CD4-positive, alpha-beta T cell treated with Interleukin-12 subunit alpha and Interleukin-12 subunit beta, for 1 hour (primary cell): ENCODE measurements around the gene ADAMTSL3.

ENCODE experiments used
- DNase-seq: peaks from one replicate; pipeline ENCODE4 v3.0.0-alpha.2; 2020

Gene ADAMTSL3

DNA sequence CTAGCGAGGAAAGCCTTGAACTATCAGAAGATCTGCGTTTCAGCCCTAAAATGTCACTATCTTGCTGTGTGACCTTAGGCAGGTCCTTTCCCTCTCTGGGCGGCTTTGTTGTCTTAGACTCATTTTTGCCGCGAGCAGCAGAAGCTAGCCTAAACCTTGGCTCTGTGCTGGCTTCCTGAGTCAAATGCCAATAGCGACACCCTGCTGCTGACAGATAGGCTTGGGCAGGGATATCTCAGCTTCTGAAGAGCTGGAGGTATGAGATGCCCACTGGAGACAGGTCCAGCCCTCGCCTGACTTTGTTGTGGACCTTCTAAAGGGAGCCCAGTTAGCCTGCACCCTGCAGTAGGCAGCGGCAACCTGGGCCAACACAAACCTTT is 1.3 kb downstream of the ADAMTSL3 start:
- no peak for DNase-seq

DNA sequence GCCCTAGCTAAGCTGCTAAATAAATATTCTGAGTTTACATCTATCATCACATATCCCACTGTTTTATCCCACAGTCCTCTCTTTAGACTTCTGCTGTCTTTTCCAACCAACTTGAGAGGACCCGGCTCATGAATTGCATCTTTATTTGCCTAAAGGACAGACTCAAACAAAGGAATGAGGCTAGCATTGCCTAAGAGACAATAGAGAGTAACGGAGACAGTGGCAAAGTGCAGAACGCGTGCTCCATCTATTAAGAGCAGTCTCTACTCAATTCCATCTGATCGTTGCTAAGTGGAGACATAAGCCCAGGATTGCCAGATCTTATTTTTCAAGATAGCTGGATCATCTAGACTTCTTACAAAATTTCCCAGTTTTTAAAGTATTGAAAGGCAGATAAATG is 2.3 kb downstream of the ADAMTSL3 start:
- DNase-seq, result no peak

DNA sequence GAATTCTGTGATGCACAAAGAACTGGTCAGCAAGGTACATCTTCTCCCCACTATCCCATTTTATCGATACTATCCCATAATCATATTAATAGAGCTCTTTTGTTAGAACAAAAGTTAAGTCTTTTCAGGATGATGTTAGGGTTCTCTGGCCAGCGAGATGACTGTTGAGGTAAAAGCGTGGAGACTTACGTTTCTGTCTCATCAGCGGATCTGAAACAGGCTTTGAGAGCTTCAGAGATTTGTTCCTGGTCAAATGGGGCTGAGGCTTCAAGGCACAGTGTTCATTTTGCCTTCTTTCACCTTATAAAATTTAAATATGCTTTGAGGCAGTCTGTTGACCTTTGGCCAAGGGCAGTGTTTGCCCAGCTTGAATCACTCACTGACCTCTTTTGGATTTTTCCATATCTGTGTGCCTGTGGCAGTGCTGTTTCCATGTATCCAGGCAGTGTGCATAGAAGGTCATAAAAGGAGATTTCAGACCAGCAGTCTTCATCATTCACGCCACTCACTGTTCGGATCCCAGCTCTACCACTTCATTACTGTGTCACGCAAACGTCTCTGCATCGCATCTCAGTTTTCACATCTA is 3.1 kb downstream of the ADAMTSL3 start:
- no peak for DNase-seq

DNA sequence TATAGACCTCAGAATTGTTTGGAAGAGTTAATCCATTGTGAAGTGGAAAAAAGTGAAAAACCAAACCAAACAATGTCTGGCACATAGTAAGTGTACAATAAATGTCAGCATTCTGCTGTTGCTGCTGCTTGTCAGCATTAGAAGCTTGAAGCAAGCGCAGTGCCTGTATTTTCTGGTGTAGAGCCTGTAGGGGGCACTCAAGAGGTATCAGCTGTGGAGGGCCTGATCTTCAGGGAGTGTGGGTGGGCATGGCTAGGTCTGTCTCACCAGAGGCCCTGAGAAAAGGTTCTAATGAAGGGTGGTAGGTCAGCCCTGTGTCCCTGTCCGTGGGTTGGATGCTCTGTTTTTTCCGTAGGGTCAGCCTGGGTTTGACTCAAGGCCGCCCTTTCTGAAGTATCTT is 3.6 kb downstream of the ADAMTSL3 start:
- DNase-seq, result no peak

DNA sequence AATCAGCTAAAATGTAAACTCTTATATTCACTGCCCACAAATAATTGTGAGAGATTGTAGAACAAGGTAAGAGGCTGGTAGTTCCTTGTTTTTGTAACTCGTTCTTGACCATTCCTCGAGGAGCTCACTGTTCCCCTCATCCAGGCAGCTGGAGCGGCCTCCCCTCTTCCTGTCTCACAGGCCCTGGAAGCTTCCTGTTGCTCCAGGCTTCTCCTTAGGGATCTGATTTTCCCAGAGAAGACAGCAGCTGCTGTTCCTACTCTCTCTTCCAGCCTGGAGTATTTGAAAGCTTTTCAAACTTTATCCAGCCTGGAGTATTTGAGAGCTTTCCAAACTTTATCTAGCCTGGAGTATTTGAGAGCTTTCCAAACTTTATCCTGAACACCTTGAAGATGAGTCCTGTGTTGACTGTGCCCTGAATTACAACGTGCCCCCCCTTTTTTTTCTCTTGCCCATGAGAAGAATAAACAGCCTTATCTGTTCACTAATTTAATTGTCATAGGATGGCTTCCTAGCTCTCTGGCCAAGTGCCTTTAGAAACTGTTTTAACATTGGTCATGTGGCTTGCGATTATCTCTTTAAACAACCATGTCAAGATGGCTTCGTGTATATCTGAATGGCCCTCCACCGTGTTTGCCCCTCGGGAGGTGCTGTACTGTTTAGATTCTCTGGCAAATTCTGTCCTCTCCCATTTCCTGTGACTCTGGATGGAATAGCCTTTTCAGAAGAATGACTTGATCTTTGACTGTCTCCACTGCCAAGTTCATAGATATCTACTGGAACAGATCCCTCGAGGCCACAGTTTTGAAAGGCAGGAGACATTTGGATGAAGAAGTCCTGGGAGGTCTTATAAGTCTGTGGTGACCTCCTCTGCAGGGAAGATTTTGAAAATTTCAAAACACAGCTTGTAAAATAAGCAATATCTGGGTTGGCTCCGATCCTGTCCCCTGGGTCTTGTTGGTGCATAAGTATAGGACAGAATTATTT is 4.8 kb downstream of the ADAMTSL3 start:
- DNase-seq, result no peak

DNA sequence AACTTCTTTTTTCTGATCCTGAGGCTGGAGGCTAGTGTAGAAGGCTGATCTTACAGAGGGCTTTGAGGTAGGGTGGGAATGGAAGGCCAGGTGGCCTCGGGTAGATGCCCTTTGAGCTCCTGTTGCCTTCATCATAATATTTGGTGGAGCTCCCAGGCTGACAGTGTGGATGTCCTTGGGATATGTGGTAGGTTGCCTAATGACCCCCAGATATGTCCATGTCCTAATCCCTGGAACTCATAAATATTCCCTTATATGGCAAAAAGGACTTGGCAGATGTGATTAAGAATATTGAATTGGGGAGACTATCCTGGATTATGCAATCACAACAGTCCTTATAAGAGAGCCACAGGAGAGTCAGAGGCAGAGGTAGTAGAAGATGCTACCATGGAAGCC is 5.5 kb downstream of the ADAMTSL3 start:
- DNase-seq, result no peak

DNA sequence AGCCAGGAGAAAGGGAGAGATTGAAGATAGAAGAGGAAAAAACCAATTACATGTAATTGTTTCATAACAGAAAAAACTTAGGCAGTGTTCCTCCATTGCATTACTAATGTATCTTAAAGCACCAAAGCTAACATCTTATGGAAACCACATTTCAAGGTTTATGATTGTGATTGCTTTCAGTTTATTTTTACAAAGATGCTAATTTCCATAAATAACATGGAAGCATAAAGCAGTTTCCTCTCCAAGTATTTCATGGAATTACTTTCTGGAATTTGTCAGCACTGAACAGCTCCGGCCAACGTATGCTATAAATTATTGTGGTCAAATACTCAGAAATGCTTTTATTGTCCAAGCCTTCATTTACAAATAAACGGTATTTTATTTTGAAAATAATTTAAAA is 11.6 kb downstream of the ADAMTSL3 start:
- no peak for DNase-seq

GRCh38 chr15:83670672-83671229 is 16.8 kb downstream of the ADAMTSL3 start:
- DNase-seq, result no peak

DNA sequence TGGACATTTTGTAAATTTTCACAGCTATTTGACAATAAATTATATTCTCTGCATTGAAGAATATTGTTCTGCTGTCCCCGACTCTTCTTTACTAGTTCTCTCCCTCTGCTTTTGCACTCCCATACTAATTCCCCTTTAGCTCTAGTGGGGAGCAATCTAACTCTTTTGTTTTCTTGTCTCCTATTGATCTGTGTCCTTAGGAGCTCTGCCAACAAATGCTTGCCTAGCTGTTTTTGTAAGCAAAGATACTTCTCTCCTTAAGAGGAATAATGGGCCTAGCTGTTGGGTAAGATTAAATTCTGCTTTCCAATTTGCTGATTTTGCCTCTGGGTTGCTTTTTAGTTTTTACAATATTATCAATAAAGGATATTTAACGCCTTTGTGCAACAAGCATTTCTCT is 17.7 kb downstream of the ADAMTSL3 start:
- no peak for DNase-seq

GRCh38 chr15:83673385-83673784 is 19.5 kb downstream of the ADAMTSL3 start:
- DNase-seq, result no peak

GRCh38 chr15:83682476-83683088 is 28.7 kb downstream of the ADAMTSL3 start:
- no peak for DNase-seq

GRCh38 chr15:83685916-83686332 is 32.0 kb downstream of the ADAMTSL3 start:
- DNase-seq, result no peak

DNA sequence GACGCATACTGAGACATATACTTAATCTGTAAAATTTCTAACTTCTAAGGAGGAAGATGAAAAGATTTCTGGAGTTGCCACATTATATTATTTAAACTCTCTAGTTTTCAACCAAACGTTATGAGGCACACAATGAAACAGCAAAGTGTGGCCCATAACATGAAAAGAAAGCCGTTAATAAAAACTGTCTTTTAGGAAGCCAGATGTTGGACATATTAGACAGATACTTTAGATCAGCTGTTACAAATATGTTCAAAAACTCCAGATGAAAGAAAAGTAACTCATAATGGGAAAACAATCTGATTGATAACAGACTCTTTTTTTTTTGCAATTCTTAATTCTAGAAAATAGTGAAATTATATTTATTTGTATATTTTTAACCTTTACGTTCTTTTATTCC is 34.3 kb downstream of the ADAMTSL3 start:
- DNase-seq, result no peak

DNA sequence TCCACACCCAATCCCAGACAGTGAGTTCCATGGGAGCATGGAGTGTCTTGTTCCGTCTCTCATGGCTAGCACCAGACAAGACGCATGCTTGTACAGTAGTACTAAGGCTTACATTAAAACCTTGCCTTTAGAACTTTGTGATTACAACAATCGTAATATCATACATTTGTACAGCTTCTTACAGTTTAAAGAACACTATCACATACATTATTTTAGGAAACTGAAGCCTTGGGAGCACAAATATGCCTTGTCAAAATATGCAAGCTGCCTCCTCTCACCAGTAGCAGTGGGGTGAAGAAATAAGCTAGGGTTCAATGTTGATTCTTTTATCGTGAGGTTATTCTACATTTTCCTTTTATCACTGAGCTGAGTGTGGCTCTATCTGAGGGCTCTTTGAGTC is 36.8 kb downstream of the ADAMTSL3 start:
- DNase-seq, result no peak

- no peak for DNase-seq
Observed at GRCh38 chr15:83692746-83693581, 39.0 kb downstream of the ADAMTSL3 start.

- no peak for DNase-seq
Observed at GRCh38 chr15:83694015-83694414, 40.1 kb downstream of the ADAMTSL3 start.

GRCh38 chr15:83694536-83694935 is 40.6 kb downstream of the ADAMTSL3 start:
- DNase-seq, result no peak

GRCh38 chr15:83695246-83695645 is 41.3 kb downstream of the ADAMTSL3 start:
- no peak for DNase-seq

DNA sequence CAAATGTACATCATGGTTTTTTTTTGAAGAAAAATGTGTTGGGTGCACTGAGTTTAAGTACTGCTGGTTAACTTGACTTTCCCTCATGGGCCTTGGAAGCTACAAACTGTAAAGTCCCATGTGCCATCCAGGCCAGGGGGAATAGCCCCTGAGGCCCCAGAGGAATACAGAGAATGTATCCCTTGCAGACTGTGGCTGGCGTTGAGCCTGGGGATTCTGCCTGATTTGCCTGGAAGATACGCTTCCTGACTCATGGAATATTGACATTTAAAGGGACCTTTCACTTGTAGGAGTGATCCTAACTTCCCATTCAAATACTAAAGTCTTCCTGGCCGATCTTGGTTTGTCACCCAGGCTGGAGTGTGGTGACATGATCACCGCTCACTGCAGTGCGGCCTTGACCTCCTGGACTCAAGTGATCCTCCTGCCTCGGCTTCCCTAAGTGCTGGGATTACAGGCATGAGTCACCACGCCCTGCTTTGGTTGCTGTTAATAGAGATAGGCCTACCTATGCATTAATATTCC is 42.0 kb downstream of the ADAMTSL3 start:
- DNase-seq, result no peak

DNA sequence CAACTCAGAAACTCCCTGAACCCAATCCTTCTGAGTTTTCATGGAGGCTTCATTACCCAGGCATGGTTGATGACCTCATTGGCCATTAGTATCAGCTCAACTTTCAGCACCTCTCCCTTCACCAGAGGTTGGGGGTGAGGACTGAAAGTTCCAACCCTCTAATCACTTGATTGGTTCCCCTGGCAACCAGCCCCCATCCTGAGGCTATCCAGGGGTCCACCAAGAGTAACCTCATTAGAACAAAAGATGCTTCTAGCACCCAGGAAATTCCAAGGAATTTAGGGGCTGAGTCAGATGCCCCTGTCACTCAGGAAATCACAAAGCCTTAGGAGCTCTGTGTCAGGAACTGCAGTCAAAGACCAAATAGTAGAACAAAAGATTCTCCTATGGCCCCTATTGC is 43.8 kb downstream of the ADAMTSL3 start:
- no peak for DNase-seq

DNA sequence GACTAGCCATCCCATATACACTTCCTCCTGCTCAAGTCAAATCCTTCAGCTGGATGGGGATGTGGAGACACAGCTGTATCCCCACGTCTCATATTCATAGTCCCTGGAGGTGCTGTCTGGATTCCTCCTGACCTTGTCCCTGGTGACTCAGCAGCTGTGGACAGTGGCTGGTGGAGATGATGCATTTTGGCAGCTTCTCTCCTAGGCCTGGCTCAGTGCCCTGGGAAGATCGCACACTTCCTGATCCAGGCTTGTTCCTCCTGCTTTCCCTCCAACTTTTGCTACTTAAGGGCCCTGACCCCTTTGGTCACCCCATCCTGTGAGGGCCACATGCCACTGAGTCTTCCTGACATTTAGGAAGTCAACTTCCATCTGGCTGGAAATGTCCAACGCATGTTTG is 44.4 kb downstream of the ADAMTSL3 start:
- no peak for DNase-seq

DNA sequence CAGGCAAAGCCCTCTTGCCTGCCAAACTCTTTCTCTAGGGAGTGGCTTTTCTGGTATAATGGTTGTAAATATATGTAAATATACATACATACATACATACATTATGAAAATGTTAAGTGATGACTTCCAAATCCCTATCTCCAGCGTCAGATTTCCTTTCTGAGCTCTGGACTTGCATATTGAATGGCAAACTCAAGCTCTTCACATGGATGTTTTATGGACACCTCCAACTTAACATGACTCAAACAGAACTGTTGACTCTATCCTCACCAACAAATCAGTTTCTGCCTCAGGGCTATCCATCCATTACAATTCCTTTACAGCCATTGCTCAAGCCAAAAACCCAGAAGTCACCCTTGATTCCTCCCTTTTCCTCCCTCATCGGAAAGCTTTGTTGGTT is 45.1 kb downstream of the ADAMTSL3 start:
- no peak for DNase-seq

- no peak for DNase-seq
Observed at GRCh38 chr15:83700082-83700481, 46.2 kb downstream of the ADAMTSL3 start.
